Osteoblast (primary cell): ENCODE data around the gene TAF6. TPM values are rescaled to one million over a fixed set of nuclear protein-coding genes. Genes with fewer than 3 reads are reported as not detected.

ENCODE experiments used
- DNase-seq: peaks from one replicate; pipeline ENCODE4 v3.0.0; 2011; ENCODE audit warnings: low spot score, mixed read lengths; ENCODE audit not compliant: insufficient read length; ENCODE audit errors: missing footprints
- H2AFZ ChIP-seq: 2 replicates; pipeline ENCODE4 v1.6.0; 2011; ENCODE audit warnings: mild to moderate bottlenecking, low read length
- H3K27ac ChIP-seq: 2 replicates; pipeline ENCODE4 v1.5.1; 2011; ENCODE audit warnings: mild to moderate bottlenecking, low read depth, low read length, moderate library complexity
- H3K27me3 ChIP-seq: 2 replicates; pipeline ENCODE4 v1.6.0; 2012; ENCODE audit warnings: mild to moderate bottlenecking, control low read depth, inconsistent platforms, low read length, moderate library complexity; ENCODE audit not compliant: insufficient read depth
- H3K36me3 ChIP-seq: 2 replicates; pipeline ENCODE4 v1.5.1; 2011; ENCODE audit warnings: mild to moderate bottlenecking, low read length, control low read depth, moderate library complexity; ENCODE audit not compliant: insufficient read depth
- H3K4me1 ChIP-seq: 2 replicates; pipeline ENCODE4 v1.5.1; 2011; ENCODE audit warnings: mild to moderate bottlenecking, low read length, control low read depth, moderate library complexity; ENCODE audit not compliant: insufficient read depth
- H3K4me2 ChIP-seq: 2 replicates; pipeline ENCODE4 v1.6.0; 2011; ENCODE audit warnings: mild to moderate bottlenecking, low read length; ENCODE audit not compliant: insufficient read depth
- H3K4me3 ChIP-seq: fragments of 200-600 bp; sonication (generic); 3 replicates; pipeline ENCODE4 v1.5.1; 2012; ENCODE audit warnings: mild to moderate bottlenecking, low read length, inconsistent platforms; ENCODE audit not compliant: insufficient read depth
- H3K79me2 ChIP-seq: 2 replicates; pipeline ENCODE4 v1.6.0; 2012; ENCODE audit warnings: mild to moderate bottlenecking, low read length, control low read depth, inconsistent platforms; ENCODE audit not compliant: insufficient read depth
- H3K9me3 ChIP-seq: 2 replicates; pipeline ENCODE4 v1.5.1; 2011; ENCODE audit warnings: low read depth, low read length, control low read depth
- H4K20me1 ChIP-seq: 2 replicates; pipeline ENCODE4 v1.6.0; 2012; ENCODE audit warnings: mild to moderate bottlenecking, low read length, control low read depth; ENCODE audit not compliant: insufficient read depth
- CTCF ChIP-seq: IDR thresholded peaks from 2 replicates; pipeline ENCODE4 v1.5.1; 2011; ENCODE audit warnings: mild to moderate bottlenecking, low read depth, low read length, moderate library complexity; ENCODE audit errors: extremely low read depth
- total RNA-seq: library from RNA; depleted of rRNA; stranded (reverse); fragments of >200 nt; gene quantifications from 2 replicates; pipeline ENCODE4 v1.2.3, GENCODE V29; 2012

Gene TAF6
- total RNA-seq, 1 donor, result 36.2 TPM

- Histone ChIP-seq H2AFZ (no peak overlapping the region), H3K4me2 (no peak overlapping the region), H3K4me3 (no peak overlapping the region), H4K20me1 (peaks cover 28% of the 10 kb centered on the region), H3K27me3 (no peaks in the 10 kb centered on the region), H3K79me2 (peaks cover 59% of the 10 kb centered on the region), H3K36me3 (peaks cover 37% of the 10 kb centered on the region), H3K27ac (no peak overlapping the region), H3K9me3 (no peaks in the 10 kb centered on the region), H3K4me1 (peaks cover 17% of the 10 kb centered on the region)
- DNase-seq, result peak; percentile 84
- no peak for TF ChIP-seq CTCF
These were observed 35.7 kb upstream of the TAF6 start for GRCh38 chr7:100154651-100155491.

- H3K36me3 ChIP-seq, result peaks cover 37% of the 10 kb centered on the region
- peaks cover 68% of the 10 kb centered on the region for H3K79me2 ChIP-seq
- H3K4me2 ChIP-seq, result no peak overlapping the region
- peaks cover 19% of the 10 kb centered on the region for H3K4me1 ChIP-seq
- peaks cover 28% of the 10 kb centered on the region for H4K20me1 ChIP-seq
- peak; percentile 70 for DNase-seq
- H3K4me3 ChIP-seq, result no peak overlapping the region
- TF ChIP-seq CTCF, result no peak
- no peak overlapping the region for H2AFZ ChIP-seq
- no peaks in the 10 kb centered on the region for H3K9me3 ChIP-seq
- no peak overlapping the region for H3K27ac ChIP-seq
- H3K27me3 ChIP-seq, result no peaks in the 10 kb centered on the region
These were observed 34.8 kb upstream of the TAF6 start for GRCh38 chr7:100153708-100154535.

GRCh38 chr7:100152937-100153666 is 33.9 kb upstream of the TAF6 start:
- Histone ChIP-seq H3K9me3 (no peaks in the 10 kb centered on the region), H3K27ac (no peak overlapping the region), H3K4me1 (peaks cover 19% of the 10 kb centered on the region), H3K79me2 (peaks cover 69% of the 10 kb centered on the region), H3K4me3 (no peak overlapping the region), H3K4me2 (no peak overlapping the region), H3K36me3 (peaks cover 37% of the 10 kb centered on the region), H2AFZ (no peak overlapping the region), H3K27me3 (no peaks in the 10 kb centered on the region), H4K20me1 (peaks cover 28% of the 10 kb centered on the region)
- DNase-seq, result peak; percentile 49
- TF ChIP-seq CTCF, result no peak
